ENCODE measurements around the gene CSNK1D. TPM values are rescaled to one million over a fixed set of nuclear protein-coding genes. Genes with fewer than 3 reads are reported as not detected.

The CSNK1D gene
- total and polyA plus RNA-seq, 10 of the 15 experiments (the other 5 are each of a cell fraction or from before 2014, with no cell fraction given): 5.7 to 105 (median 58.1) TPM

GRCh38 chr17:82311971-82312370 is 38.5 kb upstream of the CSNK1D start:
- Histone ChIP-seq H3K4me1 (ENCODE audit: control insufficient read depth, insufficient read depth, low read length) (no peaks in the 10 kb centered on the region), H3K27me3 (replicated peaks in 1 of 2; ENCODE audit: control insufficient read depth in 2 of 2, insufficient read depth in 2 of 2, low read length in 1 of 2) (peaks cover 0 to 2% of the 10 kb centered on the region in 2 experiments; a peak in 2 of 4 replicates), H2AFZ (ENCODE audit: control insufficient read depth, low read depth, low read length) (no peak overlapping the region), H3K27ac (ENCODE audit: control insufficient read depth, insufficient read depth) (no peak overlapping the region), H3K9ac (ENCODE audit: control insufficient read depth, insufficient read depth, low read length) (no peak overlapping the region), H3K9me3 (replicated peaks; ENCODE audit: control insufficient read depth, insufficient read depth, low read length) (no peaks in the 10 kb centered on the region), H3K4me2 (ENCODE audit: control insufficient read depth, insufficient read depth) (no peak overlapping the region), H4K20me1 (ENCODE audit: control insufficient read depth, insufficient read depth) (no peaks in the 10 kb centered on the region), H3K79me2 (ENCODE audit: control insufficient read depth, insufficient read depth, low read length) (no peaks in the 10 kb centered on the region), H3K4me3 (no peak overlapping the region), H3K36me3 (ENCODE audit: control insufficient read depth in 2 of 2, insufficient read depth in 2 of 2, low read length in 1 of 2) (no peaks in the 10 kb centered on the region)
- WGBS (ENCODE audit: insufficient coverage, insufficient replicate concordance, low lambda C conversion rate, missing lambda C conversion rate): 67% methylated on average over 13 of the region's 13 CpGs
- FAIRE-seq (no peak), DNase-seq (ENCODE audit: low read depth, low spot score) (no peak), ATAC-seq (no peak)
- CTCF ChIA-PET: interaction anchor here (1.6 kb wide), 1 partner anchor 11 kb away, joined by 4 read pairs; no protein-coding TSS in a partner anchor
- SMC1A ChIA-PET (ENCODE audit: uncharacterized antibody, unreplicated experiment): interaction anchor here (1.0 to 2.5 kb wide), 2 partner anchors 9 to 11 kb away, joined by 3 to 9 read pairs; no protein-coding TSS in a partner anchor
- intact Hi-C loops (cut with micrococcal nuclease; ENCODE audit: unreplicated experiment) (no loop called here), in situ Hi-C loops (cut with MboI) (no loop called here)
- RAD21 ChIA-PET (ENCODE audit: unreplicated experiment): no interaction called here
- POLR2A ChIA-PET: interaction anchor here (6.2 kb wide), 1 partner anchor 11 kb away, joined by 32 read pairs; no protein-coding TSS in a partner anchor
- TF ChIP-seq E4F1 (IDR thresholded peaks at IDR 0.05; ENCODE audit: borderline replicate concordance, partially characterized antibody): no peak
- TF ChIP-seq ZNF592 (IDR thresholded peaks at IDR 0.05): no peak
- TF ChIP-seq USF1 (IDR thresholded peaks at IDR 0.05; ENCODE audit: borderline replicate concordance, extremely low read length, insufficient read depth, low read depth, low read length): no peak
- TF ChIP-seq DPF2 (IDR thresholded peaks at IDR 0.05): no peak
- TF ChIP-seq EZH2 (IDR thresholded peaks at IDR 0.05; ENCODE audit: borderline replicate concordance, control insufficient read depth, low read depth, low read length): no peak
- no peak for TF ChIP-seq GABPA (IDR thresholded peaks at IDR 0.05; ENCODE audit: low read depth)
- TF ChIP-seq NFXL1 (IDR thresholded peaks at IDR 0.05; ENCODE audit: borderline replicate concordance): no peak
- TF ChIP-seq IKZF2 (IDR thresholded peaks at IDR 0.05): no peak
- TF ChIP-seq KAT2A (conservative IDR thresholded peaks at IDR 0.05; ENCODE audit: control insufficient read depth, low read depth, low read length): no peak
- TF ChIP-seq ZZZ3 (IDR thresholded peaks at IDR 0.05; ENCODE audit: control insufficient read depth, insufficient read length, low read depth): no peak
- no TSS peak for BruUV-seq (replicated peaks)

Measured in GM12878 (cell line).